Measurements from ENCODE around the gene RIOX2.

The RIOX2 gene

GRCh38 chr3:97954228-97954827, 17.9 kb downstream of the RIOX2 start:
- no peak for DNase-seq (ENCODE audit: low spot score)

- no peak for DNase-seq (ENCODE audit: low spot score)
Measured at GRCh38 chr3:97952872-97953271, 19.4 kb downstream of the RIOX2 start.

- no peak for DNase-seq (ENCODE audit: low spot score)
Measured at GRCh38 chr3:97952280-97952679, 20.0 kb downstream of the RIOX2 start.

GRCh38 chr3:97950360-97950759, 21.9 kb downstream of the RIOX2 start:
- no peak for DNase-seq (ENCODE audit: low spot score)

- no peak for DNase-seq (ENCODE audit: low spot score)
Measured at GRCh38 chr3:97949743-97950142, 22.5 kb downstream of the RIOX2 start.

GRCh38 chr3:97949110-97949485, 23.1 kb downstream of the RIOX2 start:
- no peak for DNase-seq (ENCODE audit: low spot score)

- no peak for DNase-seq (ENCODE audit: low spot score)
Measured at GRCh38 chr3:97948351-97949109, 23.7 kb downstream of the RIOX2 start.

- DNase-seq (ENCODE audit: low spot score), result peak; percentile 56
Measured at GRCh38 chr3:97942801-97943546, 29.3 kb downstream of the RIOX2 start.

- DNase-seq (ENCODE audit: low spot score), result no peak
Measured at GRCh38 chr3:97940034-97940433, 32.2 kb downstream of the RIOX2 start.

GRCh38 chr3:97939401-97939800, 32.8 kb downstream of the RIOX2 start:
- no peak for DNase-seq (ENCODE audit: low spot score)

- no peak for DNase-seq (ENCODE audit: low spot score)
Measured at GRCh38 chr3:97938444-97938843, 33.8 kb downstream of the RIOX2 start.

- DNase-seq (ENCODE audit: low spot score), result no peak
Measured at GRCh38 chr3:97937205-97937604, 35.0 kb downstream of the RIOX2 start.

- no peak for DNase-seq (ENCODE audit: low spot score)
Measured at GRCh38 chr3:97935842-97936241, 36.4 kb downstream of the RIOX2 start.

- no peak for DNase-seq (ENCODE audit: low spot score)
Measured at GRCh38 chr3:97934980-97935695, 37.1 kb downstream of the RIOX2 start.

- DNase-seq (ENCODE audit: low spot score), result no peak
Measured at GRCh38 chr3:97932387-97932801, 39.8 kb downstream of the RIOX2 start.

GRCh38 chr3:97931218-97931617, 41.0 kb downstream of the RIOX2 start:
- no peak for DNase-seq (ENCODE audit: low spot score)

- DNase-seq (ENCODE audit: low spot score), result no peak
Measured at GRCh38 chr3:97930018-97930417, 42.2 kb downstream of the RIOX2 start.

GRCh38 chr3:97928986-97929385, 43.2 kb downstream of the RIOX2 start:
- DNase-seq (ENCODE audit: low spot score), result no peak

- DNase-seq (ENCODE audit: low spot score), result no peak
Measured at GRCh38 chr3:97927704-97928103, 44.5 kb downstream of the RIOX2 start.

GRCh38 chr3:97917813-97918536, 54.3 kb downstream of the RIOX2 start:
- DNase-seq (ENCODE audit: low spot score), result no peak

GRCh38 chr3:97916576-97916975, 55.7 kb downstream of the RIOX2 start:
- no peak for DNase-seq (ENCODE audit: low spot score)

- DNase-seq (ENCODE audit: low spot score), result no peak
Measured at GRCh38 chr3:97914388-97914787, 57.8 kb downstream of the RIOX2 start.
